Epidermal melanocyte (primary cell): Measurements from ENCODE around the gene SCN10A.

Experiments
- DNase-seq: peaks from one replicate; pipeline ENCODE4 v3.0.0; 2011; ENCODE audit warnings: low spot score; ENCODE audit not compliant: insufficient read length

The SCN10A gene

DNA sequence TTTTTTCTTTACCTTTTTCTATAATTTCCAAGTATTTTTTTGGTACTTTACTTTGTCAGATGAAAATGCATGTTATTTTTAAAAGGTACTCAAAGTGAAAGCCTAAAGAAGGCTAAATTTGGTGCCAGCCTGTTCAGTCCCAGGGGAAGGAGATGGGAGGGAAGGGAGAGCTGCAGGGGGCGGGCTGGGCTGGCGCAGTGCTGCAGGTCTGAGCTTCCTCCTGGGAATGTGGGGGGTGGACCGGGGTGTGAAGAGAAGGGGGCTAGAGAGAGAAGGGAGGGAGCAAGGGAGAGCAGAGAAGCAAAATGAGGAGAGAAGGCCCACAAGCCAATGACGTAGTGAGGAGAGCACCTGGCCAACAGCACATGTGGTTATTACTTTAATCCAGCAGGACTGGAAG is 95.6 kb downstream of the SCN10A start:
- no peak for DNase-seq

DNA sequence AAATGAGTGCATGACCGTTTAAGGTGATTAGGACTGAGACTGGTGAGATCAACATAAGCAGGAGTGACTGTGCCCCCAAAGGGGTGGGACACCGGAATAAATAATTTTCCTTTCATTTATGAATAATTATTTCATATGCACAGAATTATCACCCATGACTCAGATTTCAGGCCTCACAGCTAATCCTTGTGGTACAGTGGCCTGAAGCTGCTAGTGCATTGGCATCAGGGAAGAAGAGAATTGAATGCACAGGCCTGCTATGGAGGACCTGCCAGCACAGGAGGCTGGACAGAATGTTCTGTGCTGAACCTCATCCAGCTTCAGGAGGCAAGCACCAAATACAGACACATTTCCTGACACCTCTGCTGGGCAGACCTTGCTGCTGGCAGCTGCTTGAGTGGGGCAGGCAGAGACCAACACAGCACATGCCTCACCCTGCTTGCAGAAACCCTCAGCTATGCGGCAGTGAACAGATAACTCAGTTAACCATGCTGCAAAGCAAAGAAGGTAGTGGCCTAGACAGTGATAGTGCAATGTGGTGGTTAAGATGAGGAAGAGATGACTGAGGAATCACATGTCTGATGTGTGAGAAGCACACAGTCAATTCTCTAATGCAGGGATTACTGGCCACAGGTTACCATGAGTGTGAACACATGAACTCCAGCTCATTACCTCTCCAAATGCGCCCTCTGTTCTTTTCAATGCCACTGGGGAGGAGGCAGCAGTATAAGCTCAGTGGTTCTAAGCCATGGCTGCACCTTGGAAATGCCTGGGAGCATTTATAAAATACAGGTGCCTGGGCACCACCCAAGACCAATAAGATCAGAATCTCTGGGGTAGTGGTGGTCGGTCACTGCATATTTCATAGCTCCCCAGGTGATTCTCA is 98.4 kb downstream of the SCN10A start:
- no peak for DNase-seq

DNA sequence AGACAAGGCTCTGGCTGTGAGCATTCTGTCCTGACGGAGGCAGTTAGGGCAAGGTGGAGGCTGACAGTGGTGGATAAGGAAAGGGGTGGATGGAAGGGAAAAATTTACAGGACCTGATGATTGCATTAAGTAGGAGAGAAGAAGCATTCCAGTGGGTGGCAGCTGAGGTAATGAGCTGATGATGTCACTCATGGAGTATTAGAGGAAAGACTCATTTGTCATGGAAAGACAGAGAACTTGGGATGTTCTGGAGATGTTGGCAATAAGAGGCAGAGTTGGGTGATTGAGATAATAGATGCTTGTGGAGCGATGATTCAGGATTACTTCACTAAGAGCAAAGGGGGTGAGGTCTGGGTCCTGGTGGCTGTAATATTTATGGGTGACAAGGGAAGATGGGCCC is 102.9 kb downstream of the SCN10A start:
- DNase-seq = no peak

DNA sequence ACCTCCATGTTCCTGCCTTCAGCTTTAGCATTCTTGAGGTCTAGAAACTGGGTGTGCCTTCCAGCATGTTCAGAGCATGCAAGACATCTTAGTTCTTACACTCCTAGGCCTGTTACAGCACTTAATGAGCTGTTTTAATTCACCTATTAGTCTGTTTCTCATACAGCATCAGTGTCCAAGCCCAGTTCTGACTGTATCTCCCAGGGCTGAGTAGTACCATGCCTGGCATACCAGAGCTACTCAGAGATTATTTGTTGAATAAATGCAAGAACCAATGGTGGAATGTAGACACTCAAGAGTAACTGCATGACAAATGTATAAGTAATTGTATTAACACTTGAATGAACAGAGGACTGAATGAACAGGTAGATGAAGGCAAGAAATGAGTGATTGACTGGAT is 104.7 kb downstream of the SCN10A start:
- DNase-seq = no peak

DNA sequence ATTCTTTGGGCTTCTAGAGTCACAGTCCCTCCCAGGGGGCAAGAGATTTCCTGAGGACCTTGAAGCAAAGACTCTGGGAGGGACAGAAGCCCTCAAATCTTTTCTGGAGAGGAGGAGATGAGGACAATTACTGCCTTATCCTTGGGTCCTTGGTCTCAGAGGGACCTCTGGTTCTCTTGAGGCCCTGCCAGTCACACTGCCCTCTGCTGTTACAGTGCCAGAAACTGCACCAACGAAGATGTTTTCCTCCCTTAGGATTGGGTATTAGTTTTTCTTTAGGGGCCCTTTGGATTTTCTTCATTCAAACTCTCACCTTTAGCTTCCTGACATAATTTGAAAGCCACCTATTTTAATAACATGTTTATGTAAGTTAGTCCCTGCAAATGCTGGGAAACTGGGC is 108.3 kb downstream of the SCN10A start:
- no peak for DNase-seq

DNA sequence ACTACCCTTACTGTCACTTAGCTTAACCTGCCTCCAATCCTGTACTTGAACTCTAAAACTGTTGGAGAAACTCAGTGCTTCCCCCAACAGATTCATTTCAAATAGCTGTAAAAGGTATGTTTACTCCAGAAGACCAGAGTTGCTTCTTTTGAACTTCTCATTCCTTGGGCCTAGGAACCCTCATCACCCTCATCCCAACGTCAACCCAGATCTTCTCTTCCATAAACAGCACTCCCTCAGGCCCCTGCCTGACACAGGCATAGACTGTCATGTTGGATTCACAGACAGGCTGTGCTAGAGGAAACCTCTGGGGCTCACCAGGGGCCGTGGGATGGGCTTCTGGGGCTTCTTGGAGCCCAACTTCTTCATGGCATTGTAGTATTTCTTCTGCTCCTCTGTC is 109.1 kb downstream of the SCN10A start:
- DNase-seq = no peak

DNA sequence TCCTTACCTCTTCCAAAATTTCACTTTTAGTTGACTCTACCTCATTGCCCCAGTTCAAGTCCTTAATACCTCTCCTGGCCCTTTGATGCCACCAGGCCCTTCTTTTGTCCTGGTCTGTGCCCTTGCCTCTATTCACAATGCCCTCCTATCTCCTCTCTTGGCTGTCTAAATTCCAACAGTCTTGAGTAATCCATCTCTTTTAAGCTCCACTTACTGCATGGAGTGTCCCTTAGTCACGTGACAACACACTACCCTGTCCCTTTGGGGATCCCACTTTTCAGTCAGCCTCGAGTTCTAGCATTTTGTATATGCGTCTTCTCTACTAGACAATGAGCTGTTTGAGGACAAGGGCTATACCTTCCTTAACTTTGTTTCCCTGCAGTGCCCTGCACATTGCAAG is 113.8 kb downstream of the SCN10A start:
- DNase-seq = no peak

DNA sequence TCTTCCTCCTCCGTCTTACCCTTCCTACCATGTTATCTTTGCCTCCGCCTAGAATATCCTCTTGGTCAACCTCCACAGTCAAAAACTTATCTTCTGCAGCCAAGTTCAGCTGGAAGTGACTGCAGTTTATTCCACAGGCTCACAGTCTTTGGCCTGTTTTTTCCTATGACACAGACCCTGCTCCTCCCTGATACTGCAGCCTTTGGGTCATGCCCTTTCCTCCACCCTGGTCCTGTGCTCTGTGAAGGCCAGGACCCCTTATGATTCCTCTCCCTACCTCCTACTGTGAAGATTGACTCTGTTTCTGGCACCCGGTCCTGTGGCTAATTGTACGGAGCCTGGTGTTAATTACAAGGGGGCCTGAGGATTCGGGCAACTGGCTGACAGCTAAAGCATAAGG is 117.3 kb downstream of the SCN10A start:
- no peak for DNase-seq

DNA sequence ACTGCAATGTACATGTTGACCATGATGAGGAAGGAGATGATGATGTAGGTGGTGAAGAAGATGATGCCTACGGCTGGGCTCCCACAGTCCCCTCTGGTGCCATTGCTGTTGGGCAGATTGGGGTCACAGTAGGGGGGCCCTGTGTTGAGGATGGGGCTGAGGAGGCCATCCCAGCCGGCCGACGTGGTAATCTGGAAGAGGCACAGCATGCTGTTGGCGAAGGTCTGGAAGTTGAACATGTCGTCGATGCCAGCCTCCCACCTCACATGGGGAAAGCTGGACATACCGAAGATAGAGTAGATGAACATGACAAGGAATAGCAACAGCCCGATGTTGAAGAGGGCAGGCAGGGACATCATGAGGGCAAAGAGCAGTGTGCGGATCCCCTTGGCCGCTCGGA is 118.0 kb downstream of the SCN10A start:
- no peak for DNase-seq

DNA sequence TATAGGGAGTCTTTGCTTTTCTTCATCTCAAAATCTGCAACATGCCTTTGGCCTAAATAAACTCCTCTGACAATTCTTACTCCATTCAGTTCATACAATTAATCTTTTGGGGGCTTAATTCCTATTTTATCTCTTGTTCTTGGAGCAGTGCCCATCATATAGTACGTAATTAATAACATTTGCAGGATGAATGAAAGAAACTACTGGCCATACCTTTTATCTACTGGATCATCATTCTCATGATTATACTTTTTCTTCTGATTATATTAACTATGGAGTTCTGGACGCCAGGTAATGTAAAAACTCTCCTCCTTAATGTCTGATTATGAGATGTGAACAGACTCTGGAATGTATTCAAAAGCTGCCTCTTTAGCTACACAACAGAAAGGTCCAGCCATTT is 120.0 kb downstream of the SCN10A start:
- DNase-seq = no peak

DNA sequence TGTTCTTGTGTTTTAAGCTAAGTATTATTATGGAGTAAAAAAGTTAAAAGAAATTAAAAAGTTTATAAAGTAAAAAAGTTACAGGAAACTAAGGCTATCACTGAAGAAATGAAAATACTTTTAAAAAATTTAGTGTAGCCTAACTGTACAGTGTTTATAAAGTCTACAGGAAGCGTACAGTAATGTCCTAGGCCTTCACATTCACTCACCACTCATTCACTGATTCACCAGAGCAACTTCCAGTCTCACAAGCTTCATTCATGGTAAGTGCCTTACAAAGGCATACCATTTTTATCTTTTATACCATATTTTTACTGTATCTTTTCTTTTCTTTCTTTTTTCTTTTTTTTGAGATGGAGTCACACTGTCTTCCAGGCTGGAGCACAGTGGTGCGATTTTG is 125.8 kb downstream of the SCN10A start:
- DNase-seq = no peak

DNA sequence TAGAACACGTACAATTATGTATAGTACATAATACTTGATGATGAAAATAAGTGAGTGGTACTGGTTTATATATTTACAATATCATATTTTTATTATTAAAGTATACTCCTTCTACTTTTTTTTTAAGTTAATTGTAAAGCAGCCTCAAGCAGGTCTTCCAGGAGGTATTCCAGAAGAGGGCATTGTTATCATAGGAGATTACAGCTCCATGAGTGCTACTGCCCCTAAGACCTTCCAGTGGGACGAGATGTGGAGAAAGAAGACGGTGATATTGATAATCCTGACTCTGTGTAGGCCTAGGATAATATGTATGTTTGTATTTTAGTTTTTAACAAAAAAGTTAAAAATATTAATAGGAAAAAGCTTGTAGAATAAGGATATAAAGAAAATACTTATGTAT is 126.2 kb downstream of the SCN10A start:
- no peak for DNase-seq

DNA sequence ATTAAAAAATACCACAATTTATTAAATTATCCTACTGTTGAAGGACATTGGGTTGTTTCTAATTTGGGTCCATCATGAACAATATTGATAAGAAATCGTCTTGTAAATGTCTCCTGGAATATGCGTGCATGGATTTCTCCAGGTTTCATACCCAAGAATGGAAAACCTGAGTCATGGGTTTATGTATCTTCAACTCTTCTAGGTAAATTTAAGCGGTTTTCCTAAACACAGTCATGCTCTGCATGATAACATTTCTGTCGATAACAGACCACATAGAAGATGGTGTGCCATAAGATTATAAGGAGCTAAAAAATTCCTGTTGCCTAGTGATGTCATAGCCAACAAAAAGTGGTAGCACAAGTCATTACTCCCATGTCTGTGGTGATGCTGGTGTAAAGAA is 126.7 kb downstream of the SCN10A start:
- no peak for DNase-seq

DNA sequence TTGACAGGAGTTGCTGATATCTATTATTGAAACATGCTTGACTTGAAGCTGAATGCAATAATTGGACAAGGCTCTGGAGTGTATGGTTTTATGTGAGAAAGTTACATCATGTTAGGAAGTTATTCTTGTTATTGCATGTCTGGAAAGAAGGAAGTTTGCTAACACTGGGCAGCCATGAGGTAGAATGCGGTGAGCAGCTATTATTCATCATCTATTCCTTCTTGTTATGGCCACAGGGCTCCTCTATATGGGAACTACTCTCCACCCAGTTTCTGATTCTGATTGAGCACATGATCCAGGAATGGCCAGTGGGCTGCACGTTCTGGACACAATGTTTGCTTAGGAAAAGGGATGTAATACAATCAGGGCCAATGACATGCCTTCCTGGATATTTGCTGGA is 128.7 kb downstream of the SCN10A start:
- DNase-seq = no peak

DNA sequence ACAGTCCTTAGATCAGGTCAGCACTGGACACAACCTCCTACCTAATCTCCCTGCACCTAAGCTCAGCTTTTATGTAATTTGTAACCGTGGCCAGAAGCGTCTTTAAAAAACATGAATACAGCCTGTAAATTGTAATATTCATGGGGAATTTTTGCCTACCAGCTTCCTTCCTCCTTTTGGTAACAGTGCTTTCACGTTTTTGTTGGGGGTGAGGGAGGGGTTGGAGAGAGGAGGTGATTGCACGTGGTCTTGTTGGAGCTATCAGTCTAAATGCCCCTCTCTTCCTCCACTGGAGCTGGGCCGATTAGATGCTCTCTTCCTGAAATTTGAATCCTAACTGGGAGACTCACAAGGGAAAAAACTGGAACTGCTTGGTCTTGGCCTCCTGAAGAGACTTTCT is 131.5 kb downstream of the SCN10A start:
- DNase-seq = no peak

DNA sequence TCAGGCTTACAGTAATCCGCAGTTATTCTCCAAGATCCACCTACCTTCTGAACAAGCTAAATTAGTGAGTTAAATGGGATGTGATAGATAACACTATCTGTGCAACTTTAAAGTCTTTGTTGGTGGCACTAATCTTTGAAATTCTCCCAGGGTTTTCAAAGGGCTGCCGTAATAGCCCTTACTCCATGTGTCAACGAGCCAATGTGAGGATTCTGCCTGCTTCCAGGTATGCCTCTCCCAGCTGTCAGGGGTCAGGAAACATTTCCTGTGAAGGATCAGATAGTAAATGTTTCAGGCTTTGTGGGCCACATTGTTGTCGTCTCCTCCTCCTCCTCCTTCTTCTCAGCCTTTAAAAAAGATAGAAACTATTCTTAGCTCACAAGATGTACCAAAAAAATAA is 146.3 kb downstream of the SCN10A start:
- no peak for DNase-seq

DNA sequence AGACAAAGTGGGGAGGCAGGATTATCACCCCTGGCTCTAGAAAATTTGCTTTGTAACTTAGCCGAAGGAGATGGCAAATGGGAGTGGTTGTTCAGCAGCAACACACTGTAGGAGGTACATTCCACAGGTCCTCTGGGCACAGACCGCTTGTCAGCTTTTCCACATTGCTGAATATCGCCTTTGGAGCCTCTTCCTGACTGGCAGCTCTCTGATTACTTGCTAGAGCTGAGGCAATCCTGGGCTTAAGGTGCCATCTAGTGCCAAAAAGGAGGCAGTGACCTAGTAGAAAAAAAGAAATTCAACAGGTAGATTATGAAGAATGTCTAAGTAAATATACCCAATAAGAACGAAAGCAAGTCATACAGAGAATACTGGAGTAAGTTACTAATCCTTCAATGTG is 153.5 kb downstream of the SCN10A start:
- DNase-seq = no peak

DNA sequence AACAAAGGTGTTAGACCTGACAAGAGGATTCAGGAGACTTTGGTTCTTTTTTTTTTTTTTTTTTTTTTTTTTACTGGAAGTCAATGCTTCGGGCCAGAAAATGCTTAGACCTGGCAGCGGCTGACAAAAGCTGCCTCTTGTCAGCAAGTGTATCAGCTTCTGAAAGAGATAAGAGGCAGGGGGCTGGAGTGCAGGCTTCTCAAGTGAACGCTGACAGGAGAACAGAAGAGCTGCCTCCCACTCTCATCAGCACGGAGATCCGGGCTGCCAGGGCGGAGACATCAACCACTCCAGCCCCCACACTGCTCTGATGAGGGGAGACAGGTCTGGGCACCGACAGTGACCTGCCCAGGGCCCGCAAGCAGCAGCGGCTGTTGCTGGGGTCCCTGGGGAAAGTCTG is 157.2 kb downstream of the SCN10A start:
- no peak for DNase-seq

DNA sequence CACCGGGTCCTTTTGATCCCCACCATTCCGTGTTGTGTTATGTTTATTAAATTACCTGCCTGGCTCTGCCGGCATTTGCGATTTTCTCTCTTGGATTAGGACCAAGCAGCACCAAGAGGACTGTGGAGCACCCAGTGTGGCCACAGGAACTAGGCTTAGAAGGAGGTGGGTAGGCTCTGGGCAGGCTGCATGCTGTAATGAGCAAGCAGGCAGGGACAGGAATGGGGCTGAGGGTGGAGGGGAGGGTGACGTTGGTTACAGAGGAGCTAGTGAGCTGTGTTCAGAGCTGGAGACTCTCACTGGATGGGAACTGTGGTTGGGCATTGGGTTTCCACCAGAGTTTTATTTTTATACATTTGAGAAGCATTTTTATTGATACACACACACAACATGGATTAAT is 158.6 kb downstream of the SCN10A start:
- DNase-seq = no peak

DNA sequence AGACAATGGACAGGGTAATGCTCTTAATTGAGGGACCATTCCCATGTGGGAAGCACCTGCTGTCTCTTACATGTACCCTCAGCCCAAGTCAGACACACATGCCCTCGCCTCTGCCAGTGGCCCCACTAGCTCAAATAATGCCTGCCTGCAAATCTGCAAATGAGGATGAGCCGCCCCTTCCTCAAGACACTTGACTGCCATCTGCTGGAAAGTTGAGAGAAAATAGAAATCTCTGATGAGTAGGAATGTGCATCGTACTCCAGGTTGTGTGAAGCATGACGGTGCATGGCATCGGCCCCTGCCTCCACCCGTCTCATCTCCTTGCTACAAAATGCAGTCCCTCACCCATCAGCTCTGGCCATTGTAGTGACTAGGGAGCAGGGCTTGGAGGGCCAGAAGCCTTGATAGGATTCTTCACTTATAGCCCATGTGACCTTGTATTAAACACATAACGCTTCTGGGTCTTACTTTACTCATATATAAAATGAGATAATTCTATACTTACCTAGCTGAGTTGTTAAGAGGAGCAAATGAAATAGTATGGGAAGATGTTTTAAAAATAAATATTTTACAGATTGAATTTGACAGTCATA is 160.2 kb downstream of the SCN10A start:
- no peak for DNase-seq

DNA sequence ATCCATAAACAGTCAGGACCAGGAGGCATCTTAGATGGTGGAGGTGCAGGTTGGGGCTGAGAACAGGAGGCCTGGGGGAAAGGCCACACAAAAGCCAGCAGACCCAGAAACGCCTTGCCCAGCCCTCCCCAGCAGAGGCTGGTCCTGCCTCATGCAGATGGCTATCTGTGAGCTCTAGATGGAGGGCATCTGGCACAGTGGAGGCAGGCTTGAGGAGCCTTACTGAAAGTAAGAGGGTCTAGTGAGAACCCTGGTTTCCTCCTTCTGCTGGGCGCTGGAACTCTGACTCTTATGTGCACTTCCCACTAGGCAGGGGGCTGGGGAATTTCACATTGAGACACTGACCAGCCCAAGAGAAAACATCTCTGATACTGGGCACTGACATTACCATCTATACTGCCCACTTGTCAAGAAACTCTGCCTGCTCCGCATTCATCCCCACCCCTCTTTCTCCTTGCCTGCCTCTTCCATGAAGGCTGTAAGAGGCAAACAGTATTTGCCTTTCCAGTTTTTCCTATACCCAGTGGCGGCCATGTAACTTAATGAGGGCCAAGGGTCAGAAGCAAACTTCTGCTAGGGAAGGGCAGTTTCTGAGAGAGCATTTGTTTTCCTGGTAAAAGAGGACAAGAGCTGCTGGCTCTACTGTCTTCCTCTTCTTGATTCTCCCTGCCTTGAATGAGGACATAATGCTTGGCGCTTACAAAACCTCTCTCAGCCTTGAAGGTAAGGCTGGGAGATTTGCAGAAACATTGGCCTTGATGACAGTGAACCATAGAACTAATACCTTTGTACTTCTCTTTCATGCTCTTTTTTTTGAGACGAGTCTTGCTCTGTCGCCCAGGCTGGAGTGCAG is 162.1 kb downstream of the SCN10A start:
- DNase-seq = no peak

DNA sequence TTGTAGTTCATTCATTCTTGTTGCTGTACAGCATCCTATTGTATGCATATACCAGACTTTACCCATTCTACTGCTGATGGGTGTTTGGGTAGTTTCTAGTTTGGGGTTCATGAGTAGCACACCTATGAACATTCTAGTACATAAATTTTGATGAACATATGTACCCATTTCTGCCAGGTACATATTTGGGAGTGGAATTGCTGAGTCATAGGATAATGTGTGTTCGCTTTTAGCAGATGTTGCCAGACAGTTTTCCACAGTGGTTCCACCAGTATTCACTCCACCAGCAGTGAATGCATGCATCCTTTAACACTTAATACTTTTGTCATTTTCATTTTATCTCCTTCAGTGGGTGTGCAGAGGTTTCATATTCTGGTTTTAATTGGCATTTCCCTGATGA is 163.1 kb downstream of the SCN10A start:
- DNase-seq = no peak
